Sigmoid colon (tissue), 3 donors: ENCODE measurements around the gene CRYBB1.

Source experiments
- CTCF ChIP-seq, 4 experiments: fragments of 450-650 bp in 3 of 4; fragments of 200-600 bp in 1 of 4; IDR thresholded peaks; one replicate each; pipeline ENCODE4 v1.5.1; 2016 to 2019; ENCODE audit warnings: antibody characterized with exemption in 4 of 4, mild to moderate bottlenecking in 3 of 4, moderate library complexity in 2 of 4
- POLR2A ChIP-seq, 2 donors: fragments of 450-650 bp; IDR thresholded peaks; one replicate each; pipeline ENCODE4 v1.6.1; 2016; ENCODE audit warnings: antibody characterized with exemption in 2 of 2, mild to moderate bottlenecking in 2 of 2, moderate library complexity in 2 of 2

GRCh38 chr22:26615149-26615548 lies 2.7 kb downstream of the CRYBB1 start:
- TF ChIP-seq POLR2A (IDR thresholded peaks at IDR 0.05) (no peak), CTCF (IDR thresholded peaks at IDR 0.05) (no peak)
